Measurements from ENCODE around the gene LHX6. TPM values are rescaled to one million over a fixed set of nuclear protein-coding genes. Genes with fewer than 3 reads are reported as not detected.

LHX6 gene
- total RNA-seq, 1 experiment from 2014 or later = 1.8 TPM

DNA sequence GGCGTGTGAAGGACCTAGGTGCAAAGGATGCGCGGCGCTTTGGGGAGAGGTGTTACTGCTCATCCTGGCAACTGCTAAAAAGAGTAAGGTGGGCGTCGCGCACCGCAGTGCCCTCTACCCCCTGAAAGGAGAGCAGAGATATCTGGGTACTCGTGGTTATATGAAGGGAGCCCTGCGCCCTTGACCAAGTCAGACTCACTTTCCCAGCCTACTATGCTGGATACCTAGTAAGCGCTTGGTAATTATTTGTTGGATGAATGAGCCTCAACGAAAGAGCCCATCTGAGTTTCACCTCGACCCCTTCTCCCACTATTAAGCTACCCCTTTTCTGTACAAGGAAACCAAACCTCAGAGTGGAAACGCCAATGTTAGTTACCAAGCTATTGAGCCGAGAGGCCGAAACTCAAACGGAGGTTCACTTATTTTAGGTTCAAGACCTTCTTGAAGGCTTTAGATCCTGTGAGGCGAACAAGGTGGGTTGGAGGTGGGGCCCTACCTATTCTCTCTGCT lies 8.0 kb downstream of the LHX6 start:
- no peak overlapping the region for H2BK5ac ChIP-seq (ENCODE audit: insufficient read length, low read length)
- H2BK120ac ChIP-seq (ENCODE audit: low read depth, low read length, poor library complexity, severe bottlenecking) = no peak overlapping the region
- Mint-ChIP-seq H3K36me3 (ENCODE audit: insufficient read depth in 1 of 3, low read depth in 3 of 3) (peaks cover 0 to 8% (median 3%) of the 10 kb centered on the region in 3 experiments; a peak in 3 of 7 replicates), H3K27ac (no peak overlapping the region), H3K4me1 (peaks cover 33 to 57% of the 10 kb centered on the region in 2 experiments), H3K4me3 (peak overlapping the region; percentile 45 to 82; a peak in 4 of 5 replicates), H3K27me3 (ENCODE audit: low read depth) (peaks cover 100% of the 10 kb centered on the region), H3K9me3 (peaks cover 5 to 9% of the 10 kb centered on the region in 2 experiments; a peak in 4 of 5 replicates)
- H3K4me2 ChIP-seq (ENCODE audit: insufficient read depth, insufficient read length, low read length) = peak overlapping the region; percentile 48
- no peak overlapping the region for H3K9ac ChIP-seq (ENCODE audit: extremely low read depth, insufficient read length, low read length)
- no peak overlapping the region for H4K5ac ChIP-seq (ENCODE audit: insufficient read length, low read depth, low read length)
- no peak overlapping the region for H3K4ac ChIP-seq (ENCODE audit: low read depth, low read length)
- no peak overlapping the region for H3K27ac ChIP-seq (ENCODE audit: insufficient read length, low read depth, low read length)
- H3K23me2 ChIP-seq (ENCODE audit: insufficient read length, low read depth, low read length, poor library complexity, severe bottlenecking) = peaks cover 15% of the 10 kb centered on the region
- no peak for DNase-seq
- WGBS (ENCODE audit: extremely low coverage, insufficient read length, low lambda C conversion rate) = no CpG with 5 or more reads among the region's 18 CpGs
- H2AFZ ChIP-seq (ENCODE audit: low read length) = no peak overlapping the region
- no peak overlapping the region for H3K56ac ChIP-seq (ENCODE audit: insufficient read length, low read depth, low read length)
- H3K9me3 ChIP-seq (ENCODE audit: control insufficient read depth, low read depth, low read length) = no peaks in the 10 kb centered on the region
- peaks cover 4% of the 10 kb centered on the region; the same call in 1 of the 2 replicates for H3K4me1 ChIP-seq (ENCODE audit: insufficient read depth, low read length)
- H3K79me1 ChIP-seq (ENCODE audit: insufficient read depth, low read depth, low read length, poor library complexity, severe bottlenecking) = no peaks in the 10 kb centered on the region
- no peak overlapping the region for H4K91ac ChIP-seq (ENCODE audit: insufficient read length, low read depth, low read length)
- no peak overlapping the region for H2BK20ac ChIP-seq (ENCODE audit: low read depth, low read length, poor library complexity, severe bottlenecking)
- TF ChIP-seq CTCF (conservative IDR thresholded peaks at IDR 0.05) = no peak
- H3K18ac ChIP-seq (ENCODE audit: insufficient read length, low read depth, low read length) = no peak overlapping the region
- H2AK5ac ChIP-seq (ENCODE audit: insufficient read length, low read length) = no peak overlapping the region
- no peak overlapping the region for H3T11ph ChIP-seq (ENCODE audit: low read length)
- H2BK12ac ChIP-seq (ENCODE audit: insufficient read length, low read depth, low read length) = no peak overlapping the region
- H4K8ac ChIP-seq (replicated peaks; ENCODE audit: insufficient read length, low read depth, low read length) = no peak overlapping the region
- H3K27me3 ChIP-seq (ENCODE audit: insufficient read depth, low read length) = peaks cover 94% of the 10 kb centered on the region
- peaks cover 2% of the 10 kb centered on the region for H4K20me1 ChIP-seq (ENCODE audit: control insufficient read depth, insufficient read depth, insufficient read length)
- no peaks in the 10 kb centered on the region for H3K79me2 ChIP-seq (ENCODE audit: insufficient read depth, low read length)
- no peak overlapping the region for H2BK15ac ChIP-seq (ENCODE audit: low read depth, low read length)
- no peak overlapping the region for H3K23ac ChIP-seq (ENCODE audit: insufficient read length, low read depth, low read length)
- H3K14ac ChIP-seq (ENCODE audit: insufficient read depth, low read length) = no peak overlapping the region

Measured in H9 (cell line).